Activated naive CD8-positive, alpha-beta T cell treated with anti-CD3 and anti-CD28 coated beads, Interleukin-2, amount 50 U/mL, for 16 hours (primary cell): ENCODE measurements around the gene PRKN.

ENCODE experiments used
- DNase-seq: peaks from one replicate; pipeline ENCODE4 v3.0.0-alpha.2; 2020; ENCODE audit warnings: low read depth, low spot score

PRKN gene

DNA sequence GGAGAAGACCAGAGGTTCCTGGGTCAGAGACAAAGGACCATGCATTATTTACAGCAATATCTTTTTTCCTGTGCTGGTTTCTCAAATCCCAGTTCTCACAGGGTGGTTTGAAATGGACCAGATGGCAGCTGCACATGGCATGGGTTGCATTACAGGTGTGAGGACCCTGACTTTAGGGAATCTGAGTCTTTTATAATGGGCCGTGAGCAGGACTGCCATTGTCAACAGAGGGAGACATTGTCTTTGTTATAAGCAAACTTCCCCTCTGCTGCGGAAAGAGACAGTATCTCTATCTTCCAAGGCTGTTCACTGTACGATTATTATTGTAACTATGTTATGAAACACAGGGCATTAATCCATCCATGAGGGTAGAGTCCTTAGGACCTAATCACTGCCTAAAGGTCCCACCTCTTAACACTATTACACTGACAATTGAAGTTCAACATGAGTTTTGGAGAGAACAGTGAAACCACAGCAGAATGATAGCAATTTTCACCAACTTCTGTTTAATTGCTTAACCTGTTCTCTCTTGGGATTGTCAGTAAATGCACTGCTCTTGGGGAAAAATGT lies 1297.6 kb downstream of the PRKN start:
- no peak for DNase-seq

DNA sequence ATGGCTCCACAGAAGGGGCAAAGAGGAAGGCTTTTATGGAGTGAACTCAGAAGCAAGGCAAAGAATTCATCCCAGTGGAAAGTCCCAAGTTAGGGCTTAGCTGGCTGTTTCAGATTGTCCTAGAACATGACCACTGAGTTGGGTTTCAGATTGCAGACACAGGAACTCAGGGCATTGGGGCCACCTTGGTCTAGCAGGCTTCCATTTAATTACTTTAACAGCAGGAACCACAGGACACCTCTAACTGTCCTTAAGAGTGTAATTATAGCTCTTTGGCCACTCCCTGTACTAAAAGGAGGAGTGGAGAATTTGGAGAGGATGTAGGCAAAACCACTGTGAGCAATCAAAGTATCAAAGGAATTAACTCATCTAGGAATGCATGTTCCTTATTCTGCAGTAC lies 1303.1 kb downstream of the PRKN start:
- DNase-seq: no peak

DNA sequence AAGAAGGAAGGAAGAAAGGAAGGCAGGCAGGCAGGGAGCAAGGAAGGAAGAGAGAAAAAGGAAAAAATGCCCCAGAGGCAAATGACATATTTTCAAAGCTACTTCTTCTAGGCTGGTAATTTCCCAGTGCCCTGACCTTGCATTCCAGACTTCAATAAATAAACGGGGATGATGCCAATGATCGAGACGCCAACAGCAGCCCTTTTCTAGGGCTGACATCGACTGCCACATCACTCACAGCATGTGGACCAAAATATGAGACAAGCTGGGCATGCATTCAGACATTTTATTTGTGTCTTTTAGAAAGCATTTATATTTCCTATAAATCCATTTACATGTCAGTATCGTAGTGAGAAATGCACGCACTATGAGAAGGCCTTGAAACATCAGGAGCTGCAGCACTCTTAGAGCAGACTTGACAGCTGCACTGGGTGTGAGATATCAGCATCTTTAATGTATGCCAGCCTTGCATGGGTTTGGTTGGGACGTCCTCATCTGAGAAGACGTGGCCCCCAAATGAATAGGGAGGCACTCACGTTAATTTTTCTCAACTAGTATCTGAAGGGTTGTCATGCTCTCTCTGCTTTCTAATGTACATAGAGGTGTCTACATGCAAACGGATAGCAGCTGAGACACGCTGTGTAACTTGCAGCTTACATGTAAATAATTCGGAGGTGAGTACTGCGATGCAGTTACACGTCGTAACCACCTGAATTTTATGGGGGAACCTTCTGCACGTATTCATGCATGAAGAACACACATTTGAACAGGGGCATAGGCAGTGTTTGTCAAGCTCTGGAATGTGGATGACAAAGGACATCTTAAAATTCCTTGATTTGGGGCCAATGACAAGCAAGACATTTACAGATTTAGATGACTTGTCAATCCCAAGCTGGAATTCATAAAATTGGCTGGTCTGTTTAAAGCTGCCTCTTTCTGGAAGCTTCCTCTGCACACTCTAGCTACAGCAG lies 1304.6 kb downstream of the PRKN start:
- DNase-seq: no peak

DNA sequence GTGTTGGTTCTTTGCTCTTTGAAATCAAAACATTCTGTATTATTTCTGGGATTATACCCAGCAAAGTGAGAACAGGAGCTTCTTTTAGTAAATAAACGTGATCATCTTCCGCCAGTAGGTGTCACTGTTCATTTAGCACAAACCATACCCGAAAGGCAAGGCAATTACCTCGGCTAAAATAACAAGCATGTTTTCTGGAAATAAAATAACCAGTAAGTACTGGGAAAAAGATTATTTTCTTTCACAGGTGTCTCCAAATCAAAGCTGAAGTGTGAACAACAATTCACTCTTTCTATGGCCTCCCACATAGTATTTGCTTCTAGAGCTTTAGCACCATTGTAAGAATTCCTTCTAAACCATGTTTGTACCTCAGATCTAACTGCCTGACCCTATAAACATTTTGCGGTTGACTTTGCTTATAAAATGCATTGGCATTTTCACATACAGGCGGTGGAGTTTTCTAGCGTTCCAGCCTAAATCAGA lies 1309.1 kb downstream of the PRKN start:
- no peak for DNase-seq

DNA sequence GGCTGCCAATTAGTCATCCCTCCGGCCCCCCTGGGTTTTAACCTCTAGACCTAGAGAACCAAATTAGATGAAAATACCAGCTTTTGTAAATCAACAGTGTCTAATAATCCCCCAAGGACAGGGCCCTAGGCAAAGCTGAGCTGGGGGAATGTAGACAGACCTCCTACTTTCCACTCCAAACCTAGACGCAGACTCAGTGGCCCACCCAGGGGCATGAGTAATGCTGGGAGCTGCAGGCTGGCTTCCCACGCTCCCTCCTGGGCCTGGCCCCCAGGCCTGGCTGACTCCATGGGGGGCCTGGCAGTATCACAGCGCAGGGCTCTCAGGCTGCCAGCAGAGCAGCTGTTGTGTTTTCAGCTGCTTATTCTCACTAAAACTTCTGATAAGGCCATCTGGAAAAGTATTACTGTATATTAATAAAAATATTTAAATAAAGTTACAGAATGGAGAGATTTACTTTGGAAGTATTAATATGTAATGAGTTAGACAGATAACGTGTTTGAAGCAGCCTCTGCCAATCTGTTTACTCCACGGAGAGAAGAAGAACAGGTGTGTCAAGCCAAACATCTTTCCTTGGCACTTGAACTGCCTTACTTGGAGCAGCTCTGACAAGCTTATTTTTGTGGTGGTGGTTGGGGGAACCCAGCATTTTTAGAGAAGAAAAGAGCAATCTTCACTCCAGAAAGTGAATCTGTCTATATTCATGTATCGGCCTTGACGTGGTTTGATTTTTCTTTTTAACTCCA lies 1309.7 kb downstream of the PRKN start:
- DNase-seq: no peak

DNA sequence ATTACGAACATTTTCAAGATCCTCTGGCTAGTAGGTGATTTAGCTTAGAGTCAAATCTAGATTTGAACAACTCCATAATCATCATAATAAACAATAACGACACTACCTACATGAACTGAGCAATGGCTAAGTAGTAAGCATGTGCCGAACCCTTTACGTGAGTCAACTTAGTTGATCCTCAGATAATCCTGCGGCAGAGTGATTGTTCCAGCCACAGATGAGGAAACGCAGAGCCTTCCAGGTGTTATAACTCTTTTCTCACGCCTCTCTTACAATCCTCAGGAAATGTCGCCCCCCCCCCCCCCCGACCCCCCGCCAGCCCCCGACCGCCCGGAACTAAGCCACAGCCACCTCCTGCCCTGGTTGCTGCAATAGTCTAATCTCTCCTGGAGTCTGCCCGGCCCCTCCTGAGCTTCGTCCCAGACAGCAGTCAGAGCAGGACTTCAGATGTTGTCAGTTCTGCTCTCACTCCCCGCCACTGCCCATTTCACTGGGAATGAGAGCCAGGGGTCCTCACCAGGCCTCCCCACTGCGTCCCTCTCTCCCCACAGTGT lies 1312.2 kb downstream of the PRKN start:
- DNase-seq: no peak

DNA sequence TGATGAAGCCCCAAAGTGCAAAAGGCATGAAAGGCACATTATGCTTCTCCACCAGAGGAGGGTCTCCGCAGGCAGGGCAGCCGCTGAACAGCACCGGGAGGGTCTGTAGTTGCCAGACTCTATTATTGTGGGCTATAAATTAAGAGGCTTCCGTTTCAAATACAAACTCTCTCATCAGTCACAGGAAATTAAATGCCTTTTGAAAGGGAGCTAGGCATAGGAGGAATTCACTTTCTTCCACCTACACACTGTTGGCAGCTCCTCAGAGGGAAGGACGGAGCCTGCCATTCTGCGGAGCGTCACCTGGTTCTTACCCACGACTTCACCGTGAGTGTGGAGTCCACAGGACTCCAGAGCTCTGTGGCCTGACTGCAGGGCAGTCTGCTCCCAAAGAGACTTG lies 1312.9 kb downstream of the PRKN start:
- no peak for DNase-seq

DNA sequence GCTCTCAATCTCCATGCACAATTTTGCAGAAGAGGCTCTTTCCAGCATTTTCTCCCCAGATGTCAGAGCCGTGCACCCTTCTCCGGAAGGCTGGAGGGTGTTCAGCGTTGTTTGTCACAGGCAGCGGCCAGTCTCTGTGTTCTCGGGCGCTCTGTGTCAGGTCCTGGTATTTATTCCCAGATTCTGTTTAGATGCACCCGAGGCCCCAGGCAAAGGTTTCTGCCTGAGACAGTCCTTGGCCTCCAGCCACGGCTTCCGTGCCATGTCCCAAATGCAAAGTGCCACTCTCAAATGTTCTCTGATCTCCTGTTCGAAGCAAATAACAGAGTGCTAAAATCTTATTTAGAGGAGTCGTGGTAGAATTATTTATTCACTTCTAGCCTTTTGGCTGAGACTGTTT lies 1313.4 kb downstream of the PRKN start:
- DNase-seq: no peak

DNA sequence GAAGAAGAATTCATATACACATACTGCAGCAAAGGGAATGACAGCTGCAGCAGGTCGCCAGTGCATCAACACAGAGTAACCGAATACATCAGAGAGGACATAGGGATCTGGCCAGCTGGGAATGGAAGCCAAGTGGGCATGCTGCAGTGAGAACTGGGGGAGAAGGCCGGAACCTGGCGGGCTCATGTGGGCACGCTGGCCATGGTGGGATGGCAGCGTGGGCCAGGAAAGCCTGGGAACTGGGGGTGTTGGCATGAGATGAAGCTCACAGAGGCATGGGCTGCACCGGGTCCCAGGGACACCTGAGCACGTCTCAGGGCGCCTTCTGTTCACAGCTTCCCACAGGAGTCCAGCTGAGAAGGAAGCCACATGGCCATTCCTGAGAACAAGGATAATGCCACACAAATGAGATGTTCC lies 1314.2 kb downstream of the PRKN start:
- no peak for DNase-seq

DNA sequence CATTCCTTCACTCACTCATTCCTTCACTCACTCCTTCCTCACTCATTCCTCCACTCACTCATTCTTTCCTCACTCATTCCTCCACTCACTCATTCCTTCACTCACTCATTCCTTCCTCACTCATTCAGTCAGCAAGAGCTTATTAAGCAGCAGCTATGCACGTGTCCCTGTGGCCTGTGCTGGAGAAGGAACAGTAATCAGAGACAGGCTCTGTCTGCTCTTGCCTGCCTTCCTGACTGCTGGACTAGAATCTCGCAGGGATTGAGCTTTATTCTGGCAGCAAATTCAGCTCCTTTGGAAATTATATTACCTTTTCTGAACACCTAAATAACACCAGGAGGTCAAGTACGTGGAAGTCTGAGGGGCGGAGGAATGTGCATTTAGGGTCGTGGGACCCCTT lies 1314.8 kb downstream of the PRKN start:
- no peak for DNase-seq

DNA sequence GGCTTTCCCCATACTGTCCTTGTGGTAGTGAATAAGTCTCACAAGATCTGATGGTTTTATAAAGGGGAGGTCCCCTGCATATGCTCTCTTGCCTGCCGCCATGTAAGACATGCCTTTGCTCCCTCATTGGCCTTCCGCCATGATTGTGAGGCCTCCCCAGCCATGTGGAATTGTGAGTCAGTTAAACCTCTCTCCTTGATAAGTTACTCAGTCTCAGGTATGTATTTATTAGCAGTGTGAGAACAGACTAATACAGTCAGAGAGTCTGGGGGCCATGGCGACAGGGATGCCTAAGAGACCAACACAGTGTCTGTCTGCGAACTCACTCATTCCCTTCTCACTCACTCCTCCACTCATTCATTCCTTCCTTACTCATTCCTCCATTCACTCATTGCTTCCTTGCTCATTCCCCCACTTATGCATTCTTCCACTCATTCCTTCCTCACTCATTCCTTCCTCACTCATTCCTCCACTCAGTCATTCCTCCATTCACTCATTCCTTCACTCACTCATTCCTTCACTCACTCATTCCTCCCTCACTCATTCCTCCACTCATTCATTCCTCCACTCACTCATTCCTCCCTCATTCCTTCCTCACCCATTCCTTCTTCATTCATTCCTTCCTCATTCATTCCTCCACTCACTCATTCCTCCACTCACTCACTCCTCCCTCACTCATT lies 1316.2 kb downstream of the PRKN start:
- DNase-seq: no peak

DNA sequence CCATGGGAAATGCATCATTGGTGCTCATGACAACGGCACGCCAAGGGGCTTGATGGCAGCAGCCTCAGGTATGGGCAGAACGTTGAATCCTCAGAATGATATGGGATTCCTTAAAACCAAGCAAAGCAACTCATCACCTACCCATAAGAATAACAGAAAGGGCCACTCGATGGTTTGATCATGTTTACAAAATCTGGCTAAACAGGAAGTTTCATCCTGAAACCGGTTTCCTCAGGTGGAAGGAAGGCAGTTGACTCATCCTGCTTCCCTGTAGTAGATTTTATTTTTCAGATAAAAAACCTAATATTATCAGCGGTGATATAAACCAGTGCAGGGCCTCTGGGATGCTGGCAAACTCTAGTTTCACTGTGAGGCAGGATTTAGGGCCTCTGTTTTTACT lies 1316.8 kb downstream of the PRKN start:
- no peak for DNase-seq

DNA sequence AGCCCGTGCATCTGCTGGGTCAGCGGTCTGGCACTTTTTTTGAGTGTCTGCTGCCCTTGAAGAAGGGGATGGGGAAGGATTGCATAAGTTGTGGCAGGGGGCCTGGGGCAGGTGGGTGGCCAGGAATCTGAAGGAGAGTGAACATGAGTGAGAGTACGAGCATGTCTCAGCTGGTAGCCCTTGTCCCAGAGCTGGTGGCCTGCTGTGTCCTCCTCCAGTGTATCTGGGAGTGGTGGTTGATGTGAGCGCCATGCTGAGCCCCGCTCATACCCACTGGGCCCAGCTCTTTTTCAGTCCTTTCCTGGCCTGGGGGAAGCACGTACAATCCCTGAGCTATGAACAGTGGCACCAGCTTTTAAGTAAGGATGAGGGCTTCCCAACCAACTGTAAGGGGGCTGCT lies 1317.5 kb downstream of the PRKN start:
- no peak for DNase-seq

DNA sequence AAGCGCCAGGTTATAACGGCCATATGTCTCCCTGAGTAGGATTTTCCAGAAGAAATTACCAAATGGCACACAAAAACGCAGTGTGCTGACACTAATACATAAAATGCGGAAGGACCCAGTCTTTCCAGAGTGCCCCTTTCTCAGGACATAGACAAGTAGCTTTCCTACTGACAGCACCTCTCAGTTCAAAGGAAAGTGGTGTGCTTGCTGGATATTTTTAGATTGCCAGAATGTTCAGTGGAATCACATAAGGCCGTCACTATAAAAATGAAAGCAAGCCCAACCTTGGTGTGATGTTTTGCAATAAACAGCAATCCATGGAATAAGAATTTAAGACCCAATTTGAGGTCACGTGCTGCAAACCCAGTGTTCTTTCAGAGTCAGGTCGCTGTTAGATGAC lies 1318.2 kb downstream of the PRKN start:
- DNase-seq: no peak

DNA sequence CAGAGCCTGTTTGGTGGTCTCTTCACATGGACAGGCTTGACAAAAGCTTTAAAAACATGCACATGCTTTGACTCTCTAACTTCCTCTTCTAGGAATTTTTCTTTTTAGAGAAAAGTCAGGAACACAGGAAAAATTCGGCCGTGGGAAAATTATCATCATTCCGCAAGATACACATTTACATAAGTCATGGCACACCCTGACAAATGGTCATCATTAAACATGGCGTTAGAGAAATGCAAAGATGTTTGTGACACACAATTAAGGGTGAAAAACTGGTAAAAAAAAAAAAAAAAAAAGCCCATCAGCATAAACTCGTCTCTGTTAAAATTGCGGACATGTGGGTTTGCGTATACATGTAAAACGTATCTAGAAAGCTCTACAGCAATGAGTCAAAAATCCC lies 1319.5 kb downstream of the PRKN start:
- no peak for DNase-seq

DNA sequence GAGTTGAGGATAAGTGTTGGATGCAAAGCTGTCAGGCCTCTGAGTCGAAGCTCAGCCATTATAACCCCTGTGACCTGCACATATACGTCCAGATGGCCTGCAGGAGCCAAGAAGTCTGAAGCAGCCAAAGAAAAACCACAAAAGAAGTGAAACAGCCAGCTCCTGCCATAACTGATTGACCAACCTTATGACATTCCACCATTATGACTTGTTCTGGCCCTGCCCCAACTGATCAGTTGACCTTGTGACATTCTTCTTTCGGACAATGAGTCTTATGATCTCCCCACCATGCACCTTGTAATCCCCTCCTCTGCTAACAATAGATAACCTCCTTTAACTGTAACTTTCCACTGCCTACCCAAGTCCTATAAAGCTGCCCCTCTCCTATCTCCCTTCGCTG lies 1320.0 kb downstream of the PRKN start:
- no peak for DNase-seq

DNA sequence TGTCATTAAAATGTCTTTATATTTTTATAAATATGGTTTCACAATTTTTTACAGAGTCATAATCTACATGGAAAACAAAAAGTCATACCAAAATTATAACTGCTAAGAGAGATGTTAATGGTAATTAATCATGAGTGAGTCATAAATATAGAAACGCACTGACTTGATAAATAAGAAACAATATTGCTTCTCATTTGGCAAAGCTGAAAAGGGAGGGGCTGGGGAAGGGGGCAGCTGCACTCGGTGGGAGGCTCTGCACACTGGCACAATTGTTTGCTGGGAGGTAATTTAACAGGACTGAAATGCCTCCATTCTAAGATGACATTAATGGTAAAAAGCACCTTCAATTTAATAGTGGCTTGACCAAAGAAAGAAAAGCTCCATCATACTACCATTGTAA lies 1320.5 kb downstream of the PRKN start:
- DNase-seq: no peak

DNA sequence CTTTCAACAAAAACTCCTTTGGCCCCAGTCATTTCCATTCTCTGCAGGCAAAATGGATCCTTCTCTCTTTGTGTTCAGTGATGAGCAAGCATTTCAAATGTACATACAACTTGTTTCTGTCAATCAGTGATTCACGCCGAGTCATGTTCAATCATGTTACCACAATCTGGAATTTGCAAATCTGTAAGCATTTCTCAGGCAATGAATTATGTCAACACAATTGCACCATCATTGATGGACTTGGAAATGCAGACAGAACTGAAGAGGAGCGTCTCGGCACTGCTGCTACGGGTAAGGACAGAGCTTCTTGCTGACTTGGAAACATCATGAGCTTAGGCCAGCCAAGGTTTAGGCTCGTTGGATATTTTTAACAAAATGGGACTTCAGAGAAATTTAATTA lies 1320.9 kb downstream of the PRKN start:
- no peak for DNase-seq

DNA sequence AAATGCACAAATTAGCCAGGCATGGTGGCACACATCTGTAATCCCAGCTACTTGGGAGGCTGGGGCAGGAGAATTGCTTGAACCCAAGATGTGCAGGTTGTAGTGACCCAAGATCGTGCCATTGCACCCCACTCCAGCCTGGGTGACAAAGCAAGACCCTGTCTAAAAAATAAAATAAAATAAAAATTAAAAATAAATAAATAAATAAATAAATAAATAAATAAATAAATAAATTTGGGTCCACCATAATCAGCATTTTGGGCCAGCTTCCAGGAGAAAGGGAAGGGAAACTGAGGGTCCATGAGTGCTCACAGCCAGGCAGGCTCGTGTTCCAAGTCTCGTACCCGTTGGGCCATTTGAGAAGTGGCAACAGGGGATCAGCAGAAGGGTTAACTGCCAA lies 1322.1 kb downstream of the PRKN start:
- no peak for DNase-seq

DNA sequence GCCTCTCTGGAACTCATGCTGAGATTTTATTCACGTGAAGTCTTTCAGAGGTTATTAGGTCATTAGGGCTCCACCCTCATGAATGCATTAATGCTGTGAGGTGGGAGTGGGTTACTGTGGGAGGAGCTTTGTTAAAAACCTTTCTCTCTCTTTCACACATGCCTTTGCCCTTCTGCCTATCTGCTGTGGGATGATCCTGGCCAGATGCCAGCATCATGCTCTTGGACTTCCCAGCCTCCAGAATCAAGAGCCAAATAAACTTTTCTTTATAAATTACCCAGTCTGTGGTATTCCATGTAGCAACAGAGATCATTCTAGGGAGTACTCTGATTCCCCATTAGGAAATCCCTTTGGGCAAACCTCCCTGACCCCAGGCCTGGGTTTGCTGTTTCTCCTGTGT lies 1323.8 kb downstream of the PRKN start:
- no peak for DNase-seq

DNA sequence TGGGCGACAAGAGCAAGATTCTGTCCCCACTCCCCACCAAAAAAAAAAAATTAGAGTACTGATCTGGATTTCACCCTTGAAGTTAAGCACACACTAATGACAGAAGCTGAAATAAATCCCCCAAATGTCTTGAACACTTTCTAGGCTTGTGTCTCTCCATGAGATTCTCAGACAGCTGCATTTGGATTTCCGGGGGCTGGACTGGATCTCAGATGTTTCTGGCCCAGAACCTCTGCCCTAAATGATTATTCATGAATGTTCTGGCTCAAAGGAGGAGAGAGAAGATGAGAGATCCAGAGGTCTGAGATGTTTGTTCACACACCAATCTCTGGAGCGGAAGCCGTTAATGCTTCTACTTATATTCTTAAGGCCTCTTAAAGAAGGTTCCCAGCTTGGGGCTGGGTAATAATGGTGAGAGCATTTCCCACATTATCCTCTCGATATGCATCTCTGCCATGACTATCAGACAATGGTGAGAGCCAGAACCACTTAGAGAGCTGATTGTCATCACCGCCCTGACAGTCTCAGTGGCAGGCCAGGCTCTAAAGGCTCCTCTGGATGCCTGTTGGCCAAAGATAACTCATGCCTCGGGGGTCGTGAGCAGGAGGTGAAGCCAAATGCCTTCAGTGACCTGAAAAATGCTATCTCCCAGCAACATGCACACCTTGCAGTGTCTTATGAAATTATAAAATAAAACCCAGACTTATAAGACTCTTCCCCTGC lies 1325.8 kb downstream of the PRKN start:
- no peak for DNase-seq
